Airway epithelial cell (primary cell): ENCODE measurements around the gene SPOUT1. TPM values are rescaled to one million over a fixed set of nuclear protein-coding genes. Genes with fewer than 3 reads are reported as not detected.

Source experiments
- total RNA-seq: library from RNA; depleted of rRNA; stranded (reverse); fragments of >200 nt; gene quantifications from 2 replicates; pipeline ENCODE4 v1.2.3, GENCODE V29; 2015

The SPOUT1 gene
- total RNA-seq, result 31.3 and 31.5 TPM in 2 replicates

DNA sequence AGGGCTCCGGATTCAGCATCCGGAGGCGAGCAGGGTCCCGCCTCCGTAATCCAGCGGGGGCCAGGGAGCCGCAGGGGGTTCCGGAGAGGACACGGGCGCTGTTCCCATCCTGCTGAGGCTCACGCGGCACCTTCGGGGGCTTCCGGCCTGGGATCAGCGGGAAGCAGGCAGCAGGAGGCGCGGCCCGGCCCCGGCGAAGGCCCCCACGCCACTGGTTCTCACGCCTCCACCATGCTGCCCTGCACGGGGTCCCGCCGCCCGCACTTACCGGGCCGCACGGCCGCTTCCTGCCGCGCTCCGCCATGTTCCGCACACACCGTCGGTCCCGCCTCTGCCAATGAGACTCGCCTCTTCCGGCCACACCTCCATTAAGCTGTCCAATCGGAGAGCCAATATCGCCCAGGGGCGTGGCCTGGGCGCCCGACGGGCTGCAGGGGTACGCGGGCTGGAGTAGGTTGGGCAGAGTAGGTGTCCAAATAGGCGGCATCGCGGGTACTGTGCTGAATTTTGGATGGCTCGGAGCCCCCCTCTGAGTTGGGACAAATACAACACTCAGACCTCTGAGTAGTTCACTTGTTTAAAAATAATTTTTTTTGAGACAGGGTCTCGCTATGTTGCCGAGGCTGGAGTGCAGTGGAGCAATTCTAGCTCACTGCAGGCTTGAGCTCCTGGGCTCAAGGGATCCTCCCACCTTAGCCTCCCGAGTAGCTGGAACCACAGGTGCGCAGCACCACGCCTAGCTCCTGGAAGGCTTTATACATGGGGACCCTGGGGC, at the start of gene SPOUT1:
SPOUT1 (minus strand) TSS at position 318 of the 775 bp plus-strand sequence; CDS start at position 304, 14 bp downstream.

GRCh38 chr9:128818099-128818838, 11.3 kb downstream of the SPOUT1 start, which contains the start of gene ENDOG:
Gene ENDOG, plus strand, starts transcription at chr9:128818500. Its CDS starts 185 bp downstream, at chr9:128818685.

DNA sequence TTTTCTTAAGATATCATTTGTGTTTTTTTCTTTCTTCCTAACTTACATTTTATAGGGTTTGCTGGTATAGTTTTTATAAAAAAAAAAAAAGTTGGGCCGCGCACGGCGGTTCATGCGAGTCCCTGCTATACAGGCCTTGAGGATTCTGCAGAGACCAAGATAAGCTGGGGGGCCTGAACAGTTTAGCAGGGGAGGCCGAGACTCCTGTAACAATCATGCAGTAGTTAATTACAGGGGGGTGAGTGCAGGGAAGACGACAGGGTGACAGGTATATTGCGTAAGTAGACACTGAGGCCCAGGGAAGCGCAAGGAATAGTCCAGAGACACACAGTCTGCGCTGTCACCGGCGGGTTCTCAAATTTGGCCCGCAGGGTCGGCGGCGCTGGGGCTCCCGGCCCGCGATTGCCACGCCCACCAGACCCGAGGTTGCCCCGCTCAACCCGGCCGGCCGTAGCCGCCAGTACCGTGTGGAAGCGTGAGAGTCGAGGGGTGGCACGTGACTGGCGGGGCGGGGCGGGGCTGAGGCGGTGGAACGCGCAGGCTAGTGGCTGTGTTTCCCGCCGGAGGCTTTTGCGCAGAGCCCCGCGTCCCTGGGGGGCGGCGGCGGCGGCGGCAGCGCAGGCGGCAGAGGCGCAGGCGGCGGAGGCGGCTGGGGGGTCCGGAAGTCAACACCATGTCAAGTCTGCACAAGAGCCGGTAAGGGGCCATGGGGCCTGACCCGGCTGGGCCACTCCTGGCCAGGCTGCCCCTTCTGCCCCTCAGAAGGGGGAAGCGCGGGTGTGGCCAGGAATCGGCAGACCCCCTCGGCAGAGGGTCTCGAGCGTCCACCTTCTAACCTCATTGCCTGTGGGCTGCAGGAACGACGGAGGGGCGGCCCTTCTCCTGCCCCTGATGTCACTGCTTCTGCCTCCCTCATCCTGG, 42.7 kb downstream of the SPOUT1 start, which contains the start of gene TBC1D13:
TBC1D13 (plus strand) TSS at position 573 of the 921 bp plus-strand sequence; CDS start at position 674, 101 bp downstream.

GRCh38 chr9:128771745-128772519, 57.7 kb downstream of the SPOUT1 start, which contains the start of gene ZER1:
Gene ZER1, minus strand, starts transcription at chr9:128771927. Its CDS starts 16,362 bp downstream, at chr9:128755565.

Other genes starting within 250 kb of the SPOUT1 start
- 103 and 105 TPM in 2 replicates for gene DYNC2I2, start 172.9 kb downstream of the SPOUT1 start, total RNA-seq
- 311 and 341 TPM in 2 replicates for gene SET, start 140.6 kb downstream of the SPOUT1 start, total RNA-seq
- gene PKN3, start 127.3 kb downstream of the SPOUT1 start, total RNA-seq, result 5.8 and 6.3 TPM in 2 replicates
- gene ZDHHC12, start 105.7 kb downstream of the SPOUT1 start, total RNA-seq, result 143 and 144 TPM in 2 replicates
- 22.3 and 30.7 TPM in 2 replicates for gene ZER1, start 57.9 kb downstream of the SPOUT1 start, total RNA-seq
- 16.9 and 18.1 TPM in 2 replicates for gene TBC1D13, start 42.5 kb downstream of the SPOUT1 start, total RNA-seq
- gene ENDOG, start 11.3 kb downstream of the SPOUT1 start, total RNA-seq, result 48.5 and 53.8 TPM in 2 replicates
- gene KYAT1, start 52.2 kb upstream of the SPOUT1 start, total RNA-seq, result 14.4 and 19.9 TPM in 2 replicates
- gene LRRC8A, start 52.3 kb upstream of the SPOUT1 start, total RNA-seq, result 249 and 268 TPM in 2 replicates
- gene PHYHD1, start 91.2 kb upstream of the SPOUT1 start, total RNA-seq, result 6.3 and 9.1 TPM in 2 replicates
- gene DOLK, start 117.8 kb upstream of the SPOUT1 start, total RNA-seq, result 25.6 and 28.4 TPM in 2 replicates
- 60.2 and 64.0 TPM in 2 replicates for gene NUP188, start 117.9 kb upstream of the SPOUT1 start, total RNA-seq
- gene SH3GLB2, start 198.5 kb upstream of the SPOUT1 start, total RNA-seq, result 55.0 and 60.2 TPM in 2 replicates
- 12.4 and 22.6 TPM in 2 replicates for gene MIGA2, start 206.8 kb upstream of the SPOUT1 start, total RNA-seq